ENCODE measurements around the gene PARD3. TPM values are rescaled to one million over a fixed set of nuclear protein-coding genes. Genes with fewer than 3 reads are reported as not detected.
A peak's percentile ranks its signal among the peaks of the same experiment; 100 is the strongest.

The PARD3 gene
- total and polyA plus RNA-seq, 2 donors (not counting 1 experiment from before 2014, with no cell fraction given), result 24.0 to 46.4 TPM

DNA sequence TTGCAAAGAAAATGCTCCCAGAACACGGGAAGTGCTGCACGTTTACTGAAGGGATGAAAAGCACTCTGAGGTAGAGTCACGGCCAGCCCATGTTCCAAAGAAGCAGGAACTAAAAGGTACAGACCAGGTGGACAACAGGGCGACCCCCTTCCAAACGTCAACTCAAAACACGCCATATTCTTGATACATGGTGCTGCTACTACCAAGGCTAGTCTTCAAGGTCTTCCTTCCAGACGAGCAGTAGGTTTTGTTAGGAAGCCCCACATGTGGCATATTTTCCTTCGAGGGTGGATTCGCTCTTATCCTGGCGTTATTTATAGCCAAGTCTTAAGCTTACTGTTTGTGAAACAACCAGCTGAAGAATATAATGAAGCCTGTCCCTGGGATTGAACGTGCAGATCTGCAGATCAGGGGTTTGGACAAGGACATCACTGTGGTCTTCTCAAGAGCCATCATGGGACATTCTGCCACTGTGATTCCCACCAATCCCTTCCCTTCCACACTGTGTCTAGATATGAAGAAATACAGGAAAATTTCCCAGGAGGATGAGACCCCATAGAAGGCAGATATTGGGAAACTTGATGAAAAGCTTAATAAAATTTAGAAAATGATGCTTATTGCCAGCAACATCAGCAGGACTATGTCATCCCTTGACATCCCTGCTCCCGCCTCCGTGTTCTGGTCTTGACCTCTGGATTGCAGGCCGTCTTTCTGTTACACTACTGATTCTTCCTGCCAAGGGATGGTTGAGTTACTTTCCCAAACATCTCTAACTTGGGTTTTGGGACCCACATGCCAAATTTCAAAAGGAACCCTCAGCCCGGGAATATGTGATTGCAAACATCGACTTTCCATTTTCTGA, 734.4 kb downstream of the PARD3 start:
- Histone ChIP-seq H3K79me2 (ENCODE audit: control insufficient read depth, insufficient read depth, low read length) (no peaks in the 10 kb centered on the region), H3K4me3 (replicated peaks in 1 of 4; ENCODE audit: control extremely low read depth in 1 of 4, insufficient read depth in 1 of 4, low read depth in 3 of 4, low read length in 4 of 4) (no peak overlapping the region), H3K36me3 (ENCODE audit: control insufficient read depth, insufficient read depth, low read length) (no peaks in the 10 kb centered on the region), H3K27me3 (ENCODE audit: control insufficient read depth, insufficient read depth, low read length) (peaks cover 2% of the 10 kb centered on the region), H4K20me1 (ENCODE audit: control insufficient read depth, extremely low read depth, insufficient read depth, low read length) (no peaks in the 10 kb centered on the region), H2AFZ (ENCODE audit: low read length) (no peak overlapping the region), H3K27ac (ENCODE audit: insufficient read depth, low read length) (no peak overlapping the region), H3K4me1 (ENCODE audit: control insufficient read depth, extremely low read depth, insufficient read depth, low read length) (peaks cover 4% of the 10 kb centered on the region), H3K9ac (ENCODE audit: insufficient read depth, low read length) (no peak overlapping the region), H3K9me3 (ENCODE audit: control insufficient read depth, insufficient read depth, low read depth, low read length) (no peaks in the 10 kb centered on the region), H3K4me2 (ENCODE audit: extremely low read depth, insufficient read depth, low read length) (no peak overlapping the region)
- DNase-seq (ENCODE audit: low read depth in 2 of 2), result peak in 1 of 2 donors; percentile 39
- TF ChIP-seq, protein P1, sequence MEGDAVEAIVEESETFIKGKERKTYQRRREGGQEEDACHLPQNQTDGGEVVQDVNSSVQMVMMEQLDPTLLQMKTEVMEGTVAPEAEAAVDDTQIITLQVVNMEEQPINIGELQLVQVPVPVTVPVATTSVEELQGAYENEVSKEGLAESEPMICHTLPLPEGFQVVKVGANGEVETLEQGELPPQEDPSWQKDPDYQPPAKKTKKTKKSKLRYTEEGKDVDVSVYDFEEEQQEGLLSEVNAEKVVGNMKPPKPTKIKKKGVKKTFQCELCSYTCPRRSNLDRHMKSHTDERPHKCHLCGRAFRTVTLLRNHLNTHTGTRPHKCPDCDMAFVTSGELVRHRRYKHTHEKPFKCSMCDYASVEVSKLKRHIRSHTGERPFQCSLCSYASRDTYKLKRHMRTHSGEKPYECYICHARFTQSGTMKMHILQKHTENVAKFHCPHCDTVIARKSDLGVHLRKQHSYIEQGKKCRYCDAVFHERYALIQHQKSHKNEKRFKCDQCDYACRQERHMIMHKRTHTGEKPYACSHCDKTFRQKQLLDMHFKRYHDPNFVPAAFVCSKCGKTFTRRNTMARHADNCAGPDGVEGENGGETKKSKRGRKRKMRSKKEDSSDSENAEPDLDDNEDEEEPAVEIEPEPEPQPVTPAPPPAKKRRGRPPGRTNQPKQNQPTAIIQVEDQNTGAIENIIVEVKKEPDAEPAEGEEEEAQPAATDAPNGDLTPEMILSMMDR (conservative IDR thresholded peaks at IDR 0.05 in 1 of 2, IDR thresholded peaks at IDR 0.05 in 1 of 2; ENCODE audit: low read depth in 1 of 2, low read length in 2 of 2), result no peak
- peak; percentile 44 for TF ChIP-seq EZH2 (IDR thresholded peaks at IDR 0.05; ENCODE audit: low read length, missing control alignments)

DNA sequence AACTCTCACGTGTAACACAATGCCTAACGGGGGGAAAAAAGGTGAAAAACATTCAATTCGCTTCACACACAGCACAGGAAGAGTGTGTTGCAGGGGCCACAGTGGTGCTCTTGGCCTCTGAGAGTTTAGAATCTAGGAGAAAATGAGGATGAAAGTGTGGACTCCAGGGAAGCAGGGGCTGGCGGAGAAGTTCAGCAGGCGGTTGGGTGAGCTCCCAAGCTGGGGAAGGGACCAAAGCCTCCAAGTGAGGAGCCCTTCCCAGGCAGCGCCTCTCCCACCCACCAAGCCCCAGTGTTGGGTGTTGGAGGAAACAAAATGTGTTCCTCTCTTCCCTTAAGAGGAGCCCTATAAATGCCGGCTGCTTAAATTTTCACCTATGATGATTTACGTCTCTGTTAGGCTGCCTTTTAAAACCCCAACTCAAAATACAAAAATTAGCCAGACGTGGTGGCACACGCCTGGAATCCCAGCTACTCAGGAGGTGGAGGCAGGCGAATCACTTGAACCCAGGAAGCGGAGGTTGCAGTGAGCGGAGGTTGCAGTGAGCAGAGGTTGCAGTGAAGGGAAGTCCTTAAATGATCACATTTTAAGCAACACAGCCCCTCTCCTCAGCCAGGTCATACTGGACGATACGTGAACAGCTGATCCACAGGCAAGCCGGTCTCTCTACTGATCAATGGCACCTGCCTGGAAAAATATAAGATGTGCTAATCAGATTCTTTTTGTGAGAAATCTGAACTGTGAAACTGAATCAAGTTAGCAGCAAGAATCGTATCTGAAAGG, 735.2 kb downstream of the PARD3 start:
- H3K4me3 ChIP-seq (replicated peaks in 1 of 4; ENCODE audit: control extremely low read depth in 1 of 4, insufficient read depth in 1 of 4, low read depth in 3 of 4, low read length in 4 of 4), result no peak overlapping the region
- H2AFZ ChIP-seq (ENCODE audit: low read length), result no peak overlapping the region
- DNase-seq (ENCODE audit: low read depth in 2 of 2), result no peak
- peaks cover 2% of the 10 kb centered on the region for H3K27me3 ChIP-seq (ENCODE audit: control insufficient read depth, insufficient read depth, low read length)
- peaks cover 4% of the 10 kb centered on the region for H3K4me1 ChIP-seq (ENCODE audit: control insufficient read depth, extremely low read depth, insufficient read depth, low read length)
- no peak overlapping the region for H3K9ac ChIP-seq (ENCODE audit: insufficient read depth, low read length)
- H3K4me2 ChIP-seq (ENCODE audit: extremely low read depth, insufficient read depth, low read length), result no peak overlapping the region
- no peaks in the 10 kb centered on the region for H4K20me1 ChIP-seq (ENCODE audit: control insufficient read depth, extremely low read depth, insufficient read depth, low read length)
- TF ChIP-seq EZH2 (IDR thresholded peaks at IDR 0.05; ENCODE audit: low read length, missing control alignments), result no peak
- TF ChIP-seq, protein P1 (conservative IDR thresholded peaks at IDR 0.05 in 1 of 2, IDR thresholded peaks at IDR 0.05 in 1 of 2; ENCODE audit: low read depth in 1 of 2, low read length in 2 of 2), result no peak
- H3K27ac ChIP-seq (ENCODE audit: insufficient read depth, low read length), result no peak overlapping the region
- no peaks in the 10 kb centered on the region for H3K36me3 ChIP-seq (ENCODE audit: control insufficient read depth, insufficient read depth, low read length)
- no peaks in the 10 kb centered on the region for H3K79me2 ChIP-seq (ENCODE audit: control insufficient read depth, insufficient read depth, low read length)
- no peaks in the 10 kb centered on the region for H3K9me3 ChIP-seq (ENCODE audit: control insufficient read depth, insufficient read depth, low read depth, low read length)

Measured in fibroblast of lung (primary cell).